ENCODE measurements around the gene STX8.

GRCh38 chr17:9432134-9432885 lies 143.3 kb downstream of the STX8 start:
- TF ChIP-seq POLR2AphosphoS5 (IDR thresholded peaks at IDR 0.05; ENCODE audit: low read depth, low read length) = no peak
- TF ChIP-seq REST (IDR thresholded peaks at IDR 0.05; ENCODE audit: insufficient read depth in 1 of 2, low read depth in 2 of 2, low read length in 2 of 2) = no peak
- no peak for TF ChIP-seq SIN3A (IDR thresholded peaks at IDR 0.05; ENCODE audit: borderline replicate concordance, insufficient read depth, low read length)
- TF ChIP-seq TAF1 (IDR thresholded peaks at IDR 0.05; ENCODE audit: borderline replicate concordance, insufficient read depth, low read length) = no peak
- no peak for TF ChIP-seq FOXP2 (optimal IDR thresholded peaks at IDR 0.05; ENCODE audit: borderline replicate concordance, extremely low read depth, extremely low read length, insufficient read depth)
